HUES48 (cell line): Measurements from ENCODE around the gene MYMX.

ENCODE experiments used
- H3K27ac ChIP-seq: one replicate; pipeline ENCODE4 v1.7.0; 2013; ENCODE audit warnings: low read depth, low read length, inconsistent platforms
- H3K27me3 ChIP-seq: 2 replicates; pipeline ENCODE4 v1.6.1; 2013; ENCODE audit warnings: mild to moderate bottlenecking, low read length; ENCODE audit not compliant: control insufficient read depth, insufficient read depth
- H3K36me3 ChIP-seq: 2 replicates; pipeline ENCODE4 v1.6.1; 2013; ENCODE audit warnings: low read length; ENCODE audit not compliant: control insufficient read depth, insufficient read depth
- H3K4me1 ChIP-seq: 2 replicates; pipeline ENCODE4 v1.6.1; 2013; ENCODE audit warnings: mild to moderate bottlenecking, low read length; ENCODE audit not compliant: control insufficient read depth, insufficient read depth
- H3K4me3 ChIP-seq: 2 replicates; pipeline ENCODE4 v1.5.1; 2013; ENCODE audit warnings: mild to moderate bottlenecking, low read depth, low read length
- H3K9ac ChIP-seq: 2 replicates; pipeline ENCODE4 v1.6.1; 2013; ENCODE audit warnings: mild to moderate bottlenecking, low read depth, low read length, moderate library complexity
- H3K9me3 ChIP-seq: 2 replicates; pipeline ENCODE4 v1.6.1; 2013; ENCODE audit warnings: low read length; ENCODE audit not compliant: control insufficient read depth, insufficient read depth

MYMX gene

DNA sequence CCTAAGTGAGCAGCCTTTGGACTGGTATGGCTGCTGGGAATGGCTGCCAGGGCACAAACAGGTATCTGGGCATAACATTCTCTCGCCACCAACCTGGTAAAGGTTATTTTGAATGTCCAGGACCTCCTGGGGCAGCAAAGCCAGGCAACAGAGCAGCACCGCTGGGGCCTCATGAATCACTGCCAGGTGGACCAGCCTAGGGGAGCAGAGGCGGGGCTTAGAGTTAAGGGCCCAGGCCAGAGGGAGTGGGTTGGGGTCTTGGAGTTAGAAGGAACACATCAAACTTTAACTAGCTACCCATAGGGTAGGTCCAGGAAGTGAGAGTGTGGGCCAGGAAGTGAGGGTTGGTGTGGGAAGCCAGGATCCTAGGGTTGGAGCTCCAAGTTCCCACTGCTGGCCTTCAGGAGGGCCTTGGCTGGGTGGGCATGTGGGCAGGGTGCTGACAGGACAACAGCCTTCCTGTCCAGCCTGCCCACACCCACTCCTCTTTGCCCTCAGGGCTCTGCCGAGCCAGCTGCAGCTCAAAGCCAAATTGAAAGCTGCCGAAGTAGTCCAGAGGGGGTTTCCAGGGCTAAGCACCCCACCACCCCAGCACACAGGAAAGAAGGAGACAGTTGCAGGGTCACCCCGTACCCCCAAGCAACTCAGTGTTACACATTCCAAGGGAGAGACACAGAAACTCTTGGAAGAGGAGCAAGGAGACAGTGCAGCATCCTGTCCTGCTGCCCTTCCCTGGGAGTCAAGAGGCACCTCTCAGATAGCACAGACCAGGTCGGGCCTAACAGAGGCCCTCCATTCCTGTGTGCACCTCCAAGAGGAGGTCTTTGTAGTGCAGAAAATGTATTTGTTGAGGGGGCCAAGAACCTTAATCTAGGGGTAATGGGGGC, 46.0 kb downstream of the MYMX start:
- Histone ChIP-seq H3K27me3 (peaks cover 4% of the 10 kb centered on the region; the same call in 1 of the 2 replicates), H3K4me1 (peaks cover 18% of the 10 kb centered on the region), H3K9me3 (no peaks in the 10 kb centered on the region), H3K9ac (no peak overlapping the region; the same call in 1 of the 2 replicates), H3K27ac (no peak overlapping the region), H3K36me3 (peaks cover 23% of the 10 kb centered on the region; the same call in 1 of the 2 replicates), H3K4me3 (peak overlapping the region; percentile 86)

DNA sequence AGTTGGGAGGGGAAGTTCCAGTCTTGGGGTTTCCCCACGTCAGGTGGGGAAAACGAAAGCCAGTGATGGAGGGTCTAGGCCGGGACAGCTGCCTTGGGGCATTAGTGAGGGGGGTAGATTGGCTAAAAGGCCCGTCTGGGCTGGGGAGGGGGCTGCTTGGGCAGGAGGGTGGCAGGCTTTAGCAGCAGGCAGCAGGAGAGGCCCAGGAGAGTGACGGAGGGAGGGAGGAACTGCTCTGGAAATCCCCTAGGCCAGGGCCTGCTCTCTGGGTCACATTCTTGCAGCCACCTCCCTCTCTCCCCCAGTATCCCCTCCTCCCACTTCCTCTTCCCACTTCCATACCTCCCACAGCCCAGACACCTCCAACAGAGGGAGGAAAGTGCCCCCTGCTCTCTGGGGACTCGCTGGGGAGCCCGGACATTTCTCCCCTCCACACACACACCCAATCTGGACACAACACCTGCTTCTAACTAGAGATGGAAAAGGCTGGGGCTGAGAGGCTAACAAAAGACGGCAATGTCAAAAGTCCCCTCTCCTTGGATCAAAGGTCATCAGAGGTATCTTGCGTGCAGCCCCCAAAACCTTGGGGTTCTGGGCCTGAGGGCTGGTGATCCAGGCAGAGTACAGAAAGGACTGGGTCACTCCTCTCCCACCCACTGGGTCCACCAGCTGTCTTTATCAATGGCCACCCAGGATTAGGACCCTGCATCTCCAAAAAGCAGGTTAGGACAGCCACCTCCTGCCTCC, 46.8 kb downstream of the MYMX start:
- no peak overlapping the region for H3K9ac ChIP-seq

DNA sequence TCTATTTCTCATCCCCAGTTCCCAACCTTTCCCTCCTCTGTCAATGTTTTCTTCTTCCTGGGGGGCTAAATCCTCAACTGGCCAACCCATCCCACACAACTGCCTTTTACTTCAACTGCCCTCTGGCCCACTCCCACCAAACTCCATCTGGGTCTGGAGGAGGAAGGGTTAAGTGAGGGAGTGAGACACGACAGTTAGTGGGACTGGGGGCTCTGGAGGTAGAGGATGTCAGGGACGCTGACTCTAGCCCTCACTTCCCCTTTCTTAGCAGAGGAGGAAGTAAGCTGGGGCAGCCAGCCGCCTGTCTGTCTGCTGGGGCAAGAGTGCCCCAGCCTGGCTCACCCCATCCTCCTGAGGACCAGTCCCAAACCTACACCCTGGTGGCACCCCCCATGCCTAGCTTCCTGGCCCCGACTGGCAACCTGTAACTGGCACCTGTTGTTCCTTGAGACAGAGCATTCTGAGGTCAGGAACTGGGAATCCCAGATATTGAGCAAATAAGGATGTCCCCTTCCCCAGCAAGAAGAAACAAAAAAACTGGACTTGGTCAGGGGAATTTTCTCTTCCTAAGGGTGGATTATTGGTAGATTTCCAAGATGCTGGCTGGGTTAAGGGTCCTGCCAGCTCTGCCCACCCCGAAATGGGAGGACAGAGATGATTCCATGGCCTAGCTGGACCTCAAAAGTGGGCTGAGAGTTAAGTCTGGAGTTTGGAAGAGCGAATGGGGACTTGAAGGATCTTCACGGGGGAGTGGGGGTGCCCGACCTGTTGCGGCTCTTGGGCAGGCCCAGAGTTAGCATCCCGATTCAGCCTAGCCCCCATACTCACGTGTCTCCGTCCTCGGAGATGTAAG, 47.7 kb downstream of the MYMX start:
- Histone ChIP-seq H3K27ac (no peak overlapping the region), H3K9ac (peak overlapping the region; percentile 41; the same call in 1 of the 2 replicates), H3K4me3 (peak overlapping the region; percentile 86), H3K36me3 (peaks cover 11% of the 10 kb centered on the region; the same call in 1 of the 2 replicates), H3K9me3 (no peaks in the 10 kb centered on the region), H3K27me3 (peaks cover 14% of the 10 kb centered on the region), H3K4me1 (peaks cover 26% of the 10 kb centered on the region)

More for the DNA sequence above, 46.8 kb downstream of the MYMX start:
- Histone ChIP-seq H3K27ac (no peak overlapping the region), H3K4me1 (peaks cover 20% of the 10 kb centered on the region), H3K27me3 (peaks cover 5% of the 10 kb centered on the region; the same call in 1 of the 2 replicates), H3K9me3 (no peaks in the 10 kb centered on the region), H3K4me3 (peak overlapping the region; percentile 86), H3K36me3 (peaks cover 18% of the 10 kb centered on the region; the same call in 1 of the 2 replicates)

DNA sequence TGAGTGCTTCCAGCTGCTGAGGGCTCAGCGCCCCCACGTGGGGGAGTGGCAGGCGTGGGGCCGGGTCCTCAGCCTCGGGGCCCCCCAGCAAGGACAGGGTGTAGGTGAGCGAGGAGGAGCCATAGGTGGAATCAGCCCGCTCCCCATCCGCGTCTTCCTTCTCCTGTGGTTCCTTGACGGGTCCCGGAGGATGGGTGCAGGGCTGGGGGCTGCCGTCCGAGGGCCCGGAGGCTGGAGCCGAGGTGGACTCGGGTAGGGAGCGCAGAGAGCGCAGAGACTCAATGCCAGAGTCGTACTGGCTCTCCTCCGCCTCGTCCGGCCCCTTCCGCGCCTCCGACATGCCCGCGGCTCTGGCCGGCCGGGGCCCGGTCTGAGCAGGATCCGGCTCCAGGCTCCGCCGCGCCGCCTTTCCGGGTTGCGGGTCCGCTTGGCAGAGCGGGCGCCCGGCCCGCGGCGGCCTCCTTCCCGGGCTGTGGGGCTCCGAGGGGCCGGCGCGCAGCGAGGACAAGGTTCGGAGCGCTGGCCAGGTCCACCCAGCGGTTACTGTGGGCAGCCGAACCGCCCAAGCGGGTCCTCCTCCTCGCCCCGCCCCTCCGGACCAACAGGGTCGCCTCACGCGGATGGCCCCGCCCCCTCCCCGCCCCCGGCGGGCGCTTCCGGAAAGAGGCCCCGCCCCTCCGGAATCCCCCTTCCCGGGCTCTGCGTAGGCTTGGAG, 48.4 kb downstream of the MYMX start, which contains the start of gene NFKBIE:
TSS of gene NFKBIE (minus strand) at position 545 of the 715 bp plus-strand sequence. CDS start at position 340, 205 bp downstream.
- H3K9ac ChIP-seq: peak within 1 kb of the TSS; percentile 41; the same call in 1 of the 2 replicates
- peaks cover 26% of the 10 kb centered on the region for H3K4me1 ChIP-seq
- H3K36me3 ChIP-seq: peaks cover 4% of the 10 kb centered on the region; the same call in 1 of the 2 replicates
- H3K27ac ChIP-seq: peak within 1 kb of the TSS; percentile 31
- peaks cover 22% of the 10 kb centered on the region for H3K27me3 ChIP-seq
- no peaks in the 10 kb centered on the region for H3K9me3 ChIP-seq
- H3K4me3 ChIP-seq: peak within 1 kb of the TSS; percentile 86

DNA sequence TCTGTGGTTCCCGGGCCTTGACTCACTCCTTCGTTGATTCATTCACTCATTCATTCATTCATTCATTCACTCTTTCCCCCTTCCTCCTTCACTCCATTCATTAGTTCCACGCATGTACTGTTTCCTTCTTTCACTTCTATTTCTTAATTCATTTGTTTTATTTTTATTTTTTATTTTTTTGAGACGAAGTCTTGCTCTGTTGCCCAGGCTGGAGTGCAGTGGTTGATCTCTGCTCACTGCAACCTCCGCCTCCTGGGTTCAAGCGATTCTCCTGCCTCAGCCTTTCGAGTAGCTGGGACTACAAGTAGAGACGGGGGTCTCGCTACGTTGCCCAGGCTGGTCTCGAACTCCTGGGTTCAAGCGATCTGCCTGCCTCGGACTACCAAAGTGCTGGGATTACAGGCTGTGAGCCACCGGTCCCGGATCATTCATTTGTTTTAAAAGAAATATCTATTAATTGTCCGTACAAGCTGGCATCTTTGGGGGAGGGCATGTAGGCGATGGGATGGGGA, 49.1 kb downstream of the MYMX start:
- no peak overlapping the region for H3K27ac ChIP-seq
- no peak overlapping the region; the same call in 1 of the 2 replicates for H3K4me3 ChIP-seq
- no peaks in the 10 kb centered on the region for H3K36me3 ChIP-seq
- H3K4me1 ChIP-seq: peaks cover 26% of the 10 kb centered on the region
- peaks cover 22% of the 10 kb centered on the region for H3K27me3 ChIP-seq
- H3K9me3 ChIP-seq: no peaks in the 10 kb centered on the region
- H3K9ac ChIP-seq: no peak overlapping the region

DNA sequence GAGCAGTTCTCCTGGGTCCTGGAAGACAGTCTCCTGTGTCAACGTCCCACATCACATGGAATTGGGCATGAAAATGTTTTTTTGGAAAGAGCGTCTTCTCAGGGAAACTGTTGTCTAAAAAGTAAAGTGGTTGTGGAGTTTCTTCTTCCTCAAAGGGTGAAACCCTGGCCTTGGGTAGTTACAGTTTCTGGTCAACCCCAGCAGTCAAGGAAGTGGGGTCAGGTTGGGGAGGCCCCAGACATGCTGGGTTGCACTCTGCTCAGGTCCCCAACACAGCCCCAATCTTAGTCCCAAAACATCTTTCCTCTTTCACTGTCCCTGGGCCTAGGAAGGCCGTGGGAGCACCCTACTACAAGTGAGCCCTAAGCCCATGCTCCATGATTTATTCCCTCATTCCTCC, 49.6 kb downstream of the MYMX start:
- peaks cover 29% of the 10 kb centered on the region for H3K4me1 ChIP-seq
- no peak overlapping the region for H3K27ac ChIP-seq
- H3K4me3 ChIP-seq: no peak overlapping the region
- H3K36me3 ChIP-seq: no peaks in the 10 kb centered on the region
- no peak overlapping the region for H3K9ac ChIP-seq
- H3K9me3 ChIP-seq: no peaks in the 10 kb centered on the region
- peaks cover 22% of the 10 kb centered on the region for H3K27me3 ChIP-seq

DNA sequence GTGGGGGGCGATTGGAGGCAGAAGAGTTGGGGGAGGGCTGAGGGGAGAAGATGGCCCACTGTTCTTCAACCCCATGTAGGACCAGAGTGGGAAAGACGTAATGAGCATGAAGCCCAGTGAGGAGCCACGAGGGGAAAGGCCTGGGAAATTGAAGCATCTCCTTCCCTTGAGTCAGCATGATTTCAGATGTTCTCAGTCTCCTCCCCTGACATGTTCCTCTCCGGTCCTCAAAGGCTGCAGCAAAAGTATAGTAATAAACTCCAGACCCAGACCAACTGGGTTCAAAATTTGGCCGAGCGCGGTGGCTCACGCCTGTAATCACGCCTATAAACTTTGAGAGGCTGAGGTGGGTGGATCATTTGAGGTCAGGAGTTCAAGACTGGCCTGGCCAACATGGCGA, 50.5 kb downstream of the MYMX start:
- peaks cover 36% of the 10 kb centered on the region for H3K4me1 ChIP-seq
- no peaks in the 10 kb centered on the region for H3K9me3 ChIP-seq
- H3K27ac ChIP-seq: no peak overlapping the region
- no peaks in the 10 kb centered on the region for H3K36me3 ChIP-seq
- H3K9ac ChIP-seq: no peak overlapping the region
- peaks cover 22% of the 10 kb centered on the region for H3K27me3 ChIP-seq
- H3K4me3 ChIP-seq: no peak overlapping the region
